IMR-90 (cell line): Measurements from ENCODE around the gene DMRT1. TPM values are rescaled to one million over a fixed set of nuclear protein-coding genes. Genes with fewer than 3 reads are reported as not detected.

ENCODE experiments used
- ATAC-seq: fragments of 200-7000 bp; cut with Tn5 transposase; 2 replicates; pipeline ENCODE4 v1.9.1; 2020; ENCODE audit warnings: low read depth, mild to moderate bottlenecking, moderate library complexity
- BruUV-seq: library from RNA; stranded (reverse); fragments of 400-500 nt; replicated peaks from 2 replicates; lab custom pipeline; 2021; lab: Mats Ljungman, UMichigan
- CTCF ChIA-PET: fragments of 300-600 bp; formaldehyde crosslinking; extraction: SDS; loops from one replicate; lab custom pipeline; 2021; ENCODE audit warnings: antibody characterized with exemption; lab: Yijun Ruan, JAX
- POLR2A ChIA-PET: fragments of 300-600 bp; sonication (Branson Sonifier 250); formaldehyde crosslinking; loops from one replicate; lab custom pipeline; 2022; ENCODE audit warnings: antibody characterized with exemption; ENCODE audit not compliant: unreplicated experiment; lab: Charles Lee
- DNase-seq: peaks from one replicate; pipeline ENCODE4 v3.0.0; 2013
- H2AFZ ChIP-seq: replicated peaks from 2 replicates; pipeline ENCODE3; 2013; ENCODE audit warnings: low read length, mild to moderate bottlenecking; ENCODE audit not compliant: poor library complexity
- H2AK5ac ChIP-seq: 2 replicates; pipeline ENCODE4 v1.6.1; 2013; ENCODE audit warnings: low read depth, low read length, inconsistent platforms
- H2AK9ac ChIP-seq: replicated peaks from 2 replicates; pipeline ENCODE3; 2013; ENCODE audit warnings: mild to moderate bottlenecking, low read depth, low read length, moderate library complexity; ENCODE audit not compliant: poor library complexity
- H2BK120ac ChIP-seq: 2 replicates; pipeline ENCODE4 v1.6.1; 2013; ENCODE audit warnings: low read depth, low read length, inconsistent platforms
- H2BK15ac ChIP-seq: 3 replicates; pipeline ENCODE4 v1.6.1; 2013; ENCODE audit warnings: low read depth, low read length, inconsistent platforms
- H2BK20ac ChIP-seq: 2 replicates; pipeline ENCODE4 v1.6.1; 2013; ENCODE audit warnings: low read depth, mild to moderate bottlenecking, inconsistent platforms, low read length, moderate library complexity
- H2BK5ac ChIP-seq: 2 replicates; pipeline ENCODE4 v1.6.1; 2013; ENCODE audit warnings: mild to moderate bottlenecking, low read depth, low read length, inconsistent platforms; ENCODE audit not compliant: poor library complexity, severe bottlenecking
- H3K14ac ChIP-seq: replicated peaks from 2 replicates; pipeline ENCODE4 v1.6.1; 2013; ENCODE audit warnings: low read depth, low read length, inconsistent platforms
- H3K18ac ChIP-seq: 2 replicates; pipeline ENCODE4 v1.6.1; 2013; ENCODE audit warnings: low read depth, low read length, control low read depth
- H3K23ac ChIP-seq: 2 replicates; pipeline ENCODE4 v1.6.1; 2013; ENCODE audit warnings: low read depth, low read length, inconsistent platforms
- H3K27ac ChIP-seq: 2 replicates; pipeline ENCODE4 v1.5.1; 2013; ENCODE audit warnings: mild to moderate bottlenecking, control low read depth, low read length; ENCODE audit not compliant: insufficient read depth
- H3K27me3 ChIP-seq: 2 replicates; pipeline ENCODE4 v1.6.1; 2013; ENCODE audit warnings: low read length; ENCODE audit not compliant: control insufficient read depth, insufficient read depth
- H3K36me3 ChIP-seq: 2 replicates; pipeline ENCODE4 v1.6.1; 2013; ENCODE audit warnings: low read length, mixed read lengths; ENCODE audit not compliant: control insufficient read depth, insufficient read depth
- H3K4ac ChIP-seq: 2 replicates; pipeline ENCODE4 v1.6.1; 2013; ENCODE audit warnings: low read depth, low read length, inconsistent platforms
- H3K4me1 ChIP-seq: 2 replicates; pipeline ENCODE4 v1.6.1; 2013; ENCODE audit warnings: low read length, mixed read lengths; ENCODE audit not compliant: control insufficient read depth, insufficient read depth
- H3K4me2 ChIP-seq: 2 replicates; pipeline ENCODE4 v1.6.1; 2013; ENCODE audit warnings: low read depth, mild to moderate bottlenecking, control low read depth, low read length, moderate library complexity
- H3K4me3 ChIP-seq: 2 replicates; pipeline ENCODE4 v1.5.1; 2013; ENCODE audit warnings: low read depth, mild to moderate bottlenecking, control low read depth, low read length, moderate library complexity; ENCODE audit not compliant: insufficient read depth
- H3K56ac ChIP-seq: 2 replicates; pipeline ENCODE4 v1.6.1; 2013; ENCODE audit warnings: low read length, inconsistent platforms; ENCODE audit not compliant: insufficient read depth; ENCODE audit errors: extremely low read depth
- H3K79me1 ChIP-seq, 2 experiments: 2 replicates each; pipeline ENCODE4 v1.6.1; 2013; ENCODE audit warnings: low read length in 2 of 2, inconsistent platforms in 1 of 2, low read depth in 1 of 2
- H3K9ac ChIP-seq: 2 replicates; pipeline ENCODE4 v1.6.1; 2013; ENCODE audit warnings: low read depth, low read length, control low read depth
- H3K9me1 ChIP-seq: 2 replicates; pipeline ENCODE4 v1.6.1; 2013; ENCODE audit warnings: low read length, inconsistent platforms; ENCODE audit not compliant: insufficient read depth
- H3K9me3 ChIP-seq: 2 replicates; pipeline ENCODE4 v1.6.1; 2013; ENCODE audit warnings: low read length; ENCODE audit not compliant: control insufficient read depth, insufficient read depth
- H4K20me1 ChIP-seq: 2 replicates; pipeline ENCODE4 v1.6.1; 2013; ENCODE audit warnings: low read length, inconsistent platforms; ENCODE audit not compliant: insufficient read depth
- H4K5ac ChIP-seq: 2 replicates; pipeline ENCODE4 v1.6.1; 2013; ENCODE audit warnings: mild to moderate bottlenecking, low read depth, low read length, control low read depth
- H4K8ac ChIP-seq, 2 experiments: 2 replicates each; pipeline ENCODE4 v1.6.1; 2013; ENCODE audit warnings: low read depth in 2 of 2, low read length in 2 of 2, control low read depth in 1 of 2, inconsistent platforms in 1 of 2
- H4K91ac ChIP-seq: 2 replicates; pipeline ENCODE4 v1.6.1; 2013; ENCODE audit warnings: low read depth, low read length, inconsistent platforms; ENCODE audit not compliant: insufficient read depth
- BHLHE40 ChIP-seq: fragments of 150-350 bp; IDR thresholded peaks from 2 replicates; pipeline ENCODE4 v1.6.1; 2016; ENCODE audit warnings: mild to moderate bottlenecking, low read depth, low read length
- CEBPB ChIP-seq: IDR thresholded peaks from 2 replicates; pipeline ENCODE4 v1.6.1; 2012; ENCODE audit warnings: low read depth, low read length, improper control_type of control experiment
- CHD1 ChIP-seq: IDR thresholded peaks from 2 replicates; pipeline ENCODE4 v1.6.1; 2012; ENCODE audit warnings: low read depth, low read length, improper control_type of control experiment
- CTCF ChIP-seq: conservative IDR thresholded peaks from 2 replicates; pipeline ENCODE4 v1.5.1; 2012; ENCODE audit warnings: mild to moderate bottlenecking, low read depth, low read length, improper control_type of control experiment
- ELK1 ChIP-seq: fragments of 150-350 bp; IDR thresholded peaks from 2 replicates; pipeline ENCODE4 v1.6.1; 2016; ENCODE audit warnings: low read depth, mild to moderate bottlenecking, low read length, moderate library complexity, borderline replicate concordance
- FOS ChIP-seq: fragments of 150-350 bp; IDR thresholded peaks from 2 replicates; pipeline ENCODE4 v1.6.1; 2016; ENCODE audit warnings: low read depth, low read length
- MAFK ChIP-seq: IDR thresholded peaks from 2 replicates; pipeline ENCODE4 v1.6.1; 2012; ENCODE audit warnings: low read depth, low read length, improper control_type of control experiment
- MAZ ChIP-seq: IDR thresholded peaks from 2 replicates; pipeline ENCODE4 v1.6.1; 2012; ENCODE audit warnings: low read depth, mild to moderate bottlenecking, low read length, improper control_type of control experiment, moderate library complexity, borderline replicate concordance
- MXI1 ChIP-seq: IDR thresholded peaks from 2 replicates; pipeline ENCODE4 v1.6.1; 2012; ENCODE audit warnings: low read depth, mild to moderate bottlenecking, low read length, moderate library complexity, borderline replicate concordance
- NFE2L2 ChIP-seq: fragments of 150-350 bp; IDR thresholded peaks from 2 replicates; pipeline ENCODE4 v1.6.1; 2016; ENCODE audit warnings: low read depth, mild to moderate bottlenecking, low read length
- POLR2A ChIP-seq: IDR thresholded peaks from 2 replicates; pipeline ENCODE4 v1.6.1; 2012; ENCODE audit warnings: mild to moderate bottlenecking, low read depth, low read length
- RAD21 ChIP-seq: IDR thresholded peaks from 2 replicates; pipeline ENCODE4 v1.6.1; 2012; ENCODE audit warnings: low read length, improper control_type of control experiment
- RCOR1 ChIP-seq: IDR thresholded peaks from 2 replicates; pipeline ENCODE4 v1.6.1; 2012; ENCODE audit warnings: mild to moderate bottlenecking, low read length, improper control_type of control experiment; ENCODE audit not compliant: insufficient replicate concordance
- RFX5 ChIP-seq: IDR thresholded peaks from 2 replicates; pipeline ENCODE4 v1.8.0; 2012; ENCODE audit warnings: low read depth, mild to moderate bottlenecking, low read length, moderate library complexity
- SMC3 ChIP-seq: fragments of 150-350 bp; IDR thresholded peaks from 2 replicates; pipeline ENCODE4 v1.6.1; 2016; ENCODE audit warnings: low read depth, mild to moderate bottlenecking, antibody characterized with exemption, low read length, moderate library complexity
- USF2 ChIP-seq: fragments of 150-350 bp; IDR thresholded peaks from 2 replicates; pipeline ENCODE4 v1.6.1; 2017; ENCODE audit warnings: mild to moderate bottlenecking, antibody characterized with exemption, low read length, low read depth
- WGBS, 2 experiments: methylation state at CpG; one replicate each; pipeline versions ENCODE4 v1.1.5 to v1.1.7; 2013; ENCODE audit warnings: missing lambda C conversion rate in 2 of 2; ENCODE audit not compliant: insufficient read length in 1 of 2; ENCODE audit errors: extremely low coverage in 2 of 2; 5-methylcytosine and 5-hydroxymethylcytosine counted together
- dilution Hi-C: fragments of 300-500 bp; cut with HindIII; formaldehyde crosslinking; loops from one replicate; pipeline ENCODE4 v1.14.3; 2018; ENCODE audit warnings: low sequenced_read_pairs; ENCODE audit not compliant: unreplicated experiment
- in situ Hi-C: fragments of 300-500 bp; cut with MboI; formaldehyde crosslinking; loops from 3 replicates; pipeline ENCODE4 v1.14.3; 2019; ENCODE audit warnings: low sequenced_read_pairs, inconsistent platforms, mixed read lengths
- intact Hi-C: fragments of 100-400 bp; cut with micrococcal nuclease; formaldehyde crosslinking; loops from 2 replicates; pipeline ENCODE4 v1.10.0; 2022
- polyA plus RNA-seq, 3 experiments: library from polyadenylated mRNA; depleted of rRNA; stranded (reverse); fragments of >200 nt; gene quantifications; 2 replicates each; pipeline ENCODE4 v1.2.3, GENCODE V29; 2012; ENCODE audit warnings: low replicate concordance in 1 of 3
- total RNA-seq: library from RNA; depleted of rRNA; stranded (reverse); fragments of >200 nt; gene quantifications from 2 replicates; pipeline ENCODE4 v1.2.3, GENCODE V29; 2012

DMRT1 gene
- total and polyA plus RNA-seq, 2 of the 4 experiments (the other 2 are of a cell fraction), result not detected

GRCh38 chr9:942805-943580, 101.5 kb downstream of the DMRT1 start:
- no peak overlapping the region for H2BK15ac ChIP-seq

More at GRCh38 chr9:942805-943580, 101.5 kb downstream of the DMRT1 start:
- Histone ChIP-seq H2BK120ac (no peak overlapping the region), H3K27me3 (no peaks in the 10 kb centered on the region), H3K14ac (no peak overlapping the region), H3K4me1 (no peaks in the 10 kb centered on the region), H2AK9ac (no peak overlapping the region), H2BK20ac (no peak overlapping the region), H2AK5ac (no peak overlapping the region), H3K9ac (no peak overlapping the region), H4K20me1 (no peaks in the 10 kb centered on the region), H3K36me3 (no peaks in the 10 kb centered on the region), H3K79me1 (no peaks in the 10 kb centered on the region), H3K56ac (no peak overlapping the region), H4K5ac (no peak overlapping the region), H2BK5ac (no peak overlapping the region), H4K91ac (no peak overlapping the region), H3K4me3 (no peak overlapping the region), H3K4me2 (no peak overlapping the region), H3K9me3 (no peaks in the 10 kb centered on the region), H3K23ac (no peak overlapping the region), H4K8ac (no peak overlapping the region), H3K18ac (no peak overlapping the region), H3K9me1 (no peaks in the 10 kb centered on the region), H3K27ac (no peak overlapping the region), H2AFZ (no peak overlapping the region), H3K4ac (no peak overlapping the region)
- no CpG with 5 or more reads among the region's 6 CpGs for WGBS, 2 experiments
- in situ Hi-C loops, result no loop called here
- TF ChIP-seq NFE2L2, result no peak
- no peak for TF ChIP-seq MAFK
- no peak for TF ChIP-seq RAD21
- no peak for TF ChIP-seq MAZ
- TF ChIP-seq CHD1, result no peak
- TF ChIP-seq ELK1, result no peak
- no peak for TF ChIP-seq BHLHE40
- TF ChIP-seq FOS, result no peak
- no peak for TF ChIP-seq SMC3
- no peak for TF ChIP-seq RFX5
- TF ChIP-seq CTCF, result no peak
- TF ChIP-seq CEBPB, result no peak
- TF ChIP-seq MXI1, result no peak
- TF ChIP-seq USF2, result no peak
- no peak for TF ChIP-seq POLR2A
- TF ChIP-seq RCOR1, result no peak
- ChIA-PET POLR2A (no interaction called here), CTCF (no interaction called here)
- dilution Hi-C loops, result no loop called here
- no TSS peak for BruUV-seq
- intact Hi-C loops, result no loop called here
- ATAC-seq (no peak), DNase-seq (no peak)
